ENCODE measurements around the gene JAM3. TPM values are rescaled to one million over a fixed set of nuclear protein-coding genes. Genes with fewer than 3 reads are reported as not detected.

The JAM3 gene
- total RNA-seq, 2 experiments from 2014 or later: 6.3 to 9.0 TPM

GRCh38 chr11:134120921-134121526 lies 52.2 kb downstream of the JAM3 start:
- peaks cover 5% of the 10 kb centered on the region for H3K36me3 Mint-ChIP-seq
- ChIA-PET CTCF (interaction anchor here (0.5 to 1.0 kb wide), 2 partner anchors 43 to 71 kb away, joined by 3 to 4 read pairs; no protein-coding TSS in a partner anchor), POLR2A (no interaction called here)
- DNase-seq: no peak
- peaks cover 6% of the 10 kb centered on the region for H3K4me1 Mint-ChIP-seq (ENCODE audit: low read depth)
- H3K9me3 Mint-ChIP-seq: no peaks in the 10 kb centered on the region
- H3K4me3 Mint-ChIP-seq: no peak overlapping the region
- intact Hi-C loops (cut with micrococcal nuclease): no loop called here
- no peak overlapping the region for H3K27ac Mint-ChIP-seq
- H3K27me3 Mint-ChIP-seq: peaks cover 23% of the 10 kb centered on the region

- Mint-ChIP-seq H3K4me1 (ENCODE audit: low read depth) (peaks cover 9% of the 10 kb centered on the region), H3K4me3 (no peak overlapping the region), H3K36me3 (peaks cover 8% of the 10 kb centered on the region), H3K27ac (no peak overlapping the region), H3K9me3 (no peaks in the 10 kb centered on the region), H3K27me3 (peaks cover 23% of the 10 kb centered on the region)
- CTCF ChIA-PET: interaction anchor here (0.5 kb wide), 1 partner anchor 53 kb away, joined by 4 read pairs; no protein-coding TSS in a partner anchor
- POLR2A ChIA-PET: no interaction called here
- DNase-seq: no peak
- intact Hi-C loops (cut with micrococcal nuclease): no loop called here
Measured at GRCh38 chr11:134124660-134125451, 56.0 kb downstream of the JAM3 start.

- intact Hi-C loops (cut with micrococcal nuclease): no loop called here
- H3K4me1 Mint-ChIP-seq (ENCODE audit: low read depth): peaks cover 9% of the 10 kb centered on the region
- ChIA-PET CTCF (no interaction called here), POLR2A (no interaction called here)
- H3K27ac Mint-ChIP-seq: no peak overlapping the region
- H3K36me3 Mint-ChIP-seq: peaks cover 10% of the 10 kb centered on the region
- no peaks in the 10 kb centered on the region for H3K9me3 Mint-ChIP-seq
- peaks cover 23% of the 10 kb centered on the region for H3K27me3 Mint-ChIP-seq
- no peak overlapping the region for H3K4me3 Mint-ChIP-seq
- DNase-seq: no peak
Measured at GRCh38 chr11:134125507-134125906, 56.6 kb downstream of the JAM3 start.

- H3K36me3 Mint-ChIP-seq: peaks cover 13% of the 10 kb centered on the region
- intact Hi-C loops (cut with micrococcal nuclease): no loop called here
- ChIA-PET CTCF (no interaction called here), POLR2A (no interaction called here)
- peaks cover 7% of the 10 kb centered on the region for H3K9me3 Mint-ChIP-seq
- H3K4me3 Mint-ChIP-seq: no peak overlapping the region
- H3K4me1 Mint-ChIP-seq (ENCODE audit: low read depth): peaks cover 9% of the 10 kb centered on the region
- no peak overlapping the region for H3K27ac Mint-ChIP-seq
- no peak for DNase-seq
- peaks cover 21% of the 10 kb centered on the region for H3K27me3 Mint-ChIP-seq
Measured at GRCh38 chr11:134126217-134126822, 57.4 kb downstream of the JAM3 start.

GRCh38 chr11:134131628-134132244 lies 62.9 kb downstream of the JAM3 start:
- Mint-ChIP-seq H3K4me1 (ENCODE audit: low read depth) (no peaks in the 10 kb centered on the region), H3K36me3 (peaks cover 17% of the 10 kb centered on the region), H3K9me3 (peaks cover 22% of the 10 kb centered on the region), H3K27me3 (no peaks in the 10 kb centered on the region), H3K4me3 (no peak overlapping the region), H3K27ac (no peak overlapping the region)
- POLR2A ChIA-PET: no interaction called here
- CTCF ChIA-PET: no interaction called here
- no peak for DNase-seq
- intact Hi-C loops (cut with micrococcal nuclease): no loop called here

- Mint-ChIP-seq H3K4me1 (ENCODE audit: low read depth) (no peaks in the 10 kb centered on the region), H3K36me3 (peaks cover 16% of the 10 kb centered on the region), H3K27me3 (no peaks in the 10 kb centered on the region), H3K4me3 (no peak overlapping the region), H3K9me3 (peaks cover 22% of the 10 kb centered on the region), H3K27ac (no peak overlapping the region)
- intact Hi-C loops (cut with micrococcal nuclease): no loop called here
- DNase-seq: no peak
- POLR2A ChIA-PET: no interaction called here
- CTCF ChIA-PET: no interaction called here
Measured at GRCh38 chr11:134132808-134133207, 63.9 kb downstream of the JAM3 start.

- ChIA-PET POLR2A (interaction anchor here (0.6 kb wide), 1 partner anchor 242 kb away, joined by 3 read pairs; no protein-coding TSS in a partner anchor), CTCF (interaction anchor here (0.6 to 0.8 kb wide), 2 partner anchors 13 to 20 kb away, joined by 3 to 4 read pairs; no protein-coding TSS in a partner anchor)
- Mint-ChIP-seq H3K36me3 (peaks cover 14% of the 10 kb centered on the region), H3K27ac (no peak overlapping the region), H3K27me3 (no peaks in the 10 kb centered on the region), H3K9me3 (peaks cover 22% of the 10 kb centered on the region), H3K4me3 (no peak overlapping the region), H3K4me1 (ENCODE audit: low read depth) (peaks cover 2% of the 10 kb centered on the region)
- intact Hi-C loops (cut with micrococcal nuclease): no loop called here
- DNase-seq: no peak
Measured at GRCh38 chr11:134134167-134134566, 65.3 kb downstream of the JAM3 start.

- Mint-ChIP-seq H3K9me3 (peaks cover 3% of the 10 kb centered on the region), H3K4me3 (no peak overlapping the region), H3K27me3 (no peaks in the 10 kb centered on the region), H3K27ac (no peak overlapping the region), H3K36me3 (no peaks in the 10 kb centered on the region), H3K4me1 (ENCODE audit: low read depth) (peaks cover 7% of the 10 kb centered on the region)
- CTCF ChIA-PET: interaction anchor here (1.0 to 4.9 kb wide), 7 partner anchors 8 to 211 kb away, joined by 3 to 60 read pairs (median 4); no protein-coding TSS in a partner anchor
- no peak for DNase-seq
- POLR2A ChIA-PET: no interaction called here
- intact Hi-C loops (cut with micrococcal nuclease): no loop called here
Measured at GRCh38 chr11:134138376-134138775, 69.5 kb downstream of the JAM3 start.

GRCh38 chr11:134139303-134139872 lies 70.5 kb downstream of the JAM3 start:
- POLR2A ChIA-PET: no interaction called here
- no peak overlapping the region for H3K27ac Mint-ChIP-seq
- no peak for DNase-seq

DNA sequence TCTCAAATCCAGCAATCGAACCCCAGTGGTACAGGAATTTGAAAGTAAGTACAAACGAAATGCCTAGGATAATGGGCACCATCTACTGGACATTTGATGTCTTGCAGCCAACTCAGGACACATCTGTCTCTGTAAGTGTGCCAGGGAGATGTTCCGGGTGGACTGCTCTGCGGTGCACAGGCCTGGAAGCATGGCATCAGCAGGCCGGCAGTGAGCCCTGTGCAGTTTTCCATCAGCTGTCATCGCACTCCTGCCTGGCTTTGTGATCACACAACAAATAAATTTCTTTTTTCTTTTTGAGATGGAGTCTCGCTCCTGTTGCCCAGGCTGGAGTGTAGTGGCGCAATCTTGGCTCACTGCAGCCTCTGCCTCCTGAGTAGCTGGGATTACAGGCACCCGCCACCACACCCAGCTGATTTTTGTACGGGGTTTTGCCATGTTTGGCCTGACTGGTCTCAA lies 71.0 kb downstream of the JAM3 start:
- Mint-ChIP-seq H3K27me3 (no peaks in the 10 kb centered on the region), H3K27ac (no peak overlapping the region), H3K36me3 (no peaks in the 10 kb centered on the region), H3K4me3 (no peak overlapping the region), H3K9me3 (no peaks in the 10 kb centered on the region), H3K4me1 (ENCODE audit: low read depth) (peaks cover 14% of the 10 kb centered on the region)
- ChIA-PET POLR2A (no interaction called here), CTCF (interaction anchor here (0.9 to 4.9 kb wide), 6 partner anchors 46 to 212 kb away, joined by 3 to 60 read pairs (median 4); no protein-coding TSS in a partner anchor)
- DNase-seq: peak; percentile 56
- intact Hi-C loops (cut with micrococcal nuclease): loop anchor here (1.0 kb wide), 2 partner anchors 90 to 213 kb away; no protein-coding TSS in a partner anchor

More at GRCh38 chr11:134139303-134139872, 70.5 kb downstream of the JAM3 start:
- Mint-ChIP-seq H3K4me1 (ENCODE audit: low read depth) (peaks cover 14% of the 10 kb centered on the region), H3K27me3 (no peaks in the 10 kb centered on the region), H3K36me3 (no peaks in the 10 kb centered on the region), H3K4me3 (no peak overlapping the region), H3K9me3 (no peaks in the 10 kb centered on the region)
- intact Hi-C loops (cut with micrococcal nuclease): loop anchor here (1.0 kb wide), 2 partner anchors 89 to 212 kb away; no protein-coding TSS in a partner anchor
- CTCF ChIA-PET: interaction anchor here (0.6 to 4.9 kb wide), 13 partner anchors 9 to 212 kb away, joined by 3 to 60 read pairs (median 3); no protein-coding TSS in a partner anchor

GRCh38 chr11:134140961-134141490 lies 72.2 kb downstream of the JAM3 start:
- CTCF ChIA-PET: interaction anchor here (0.8 to 4.9 kb wide), 4 partner anchors 69 to 213 kb away, joined by 3 to 60 read pairs (median 16); no protein-coding TSS in a partner anchor
- no peak for DNase-seq
- H3K27me3 Mint-ChIP-seq: no peaks in the 10 kb centered on the region
- H3K27ac Mint-ChIP-seq: no peak overlapping the region
- H3K4me3 Mint-ChIP-seq: no peak overlapping the region
- intact Hi-C loops (cut with micrococcal nuclease): no loop called here
- no peaks in the 10 kb centered on the region for H3K36me3 Mint-ChIP-seq
- POLR2A ChIA-PET: no interaction called here
- no peaks in the 10 kb centered on the region for H3K9me3 Mint-ChIP-seq
- peaks cover 14% of the 10 kb centered on the region for H3K4me1 Mint-ChIP-seq (ENCODE audit: low read depth)
